CD4-positive, alpha-beta T cell treated with Interleukin-6 for 4 hours (primary cell): Measurements from ENCODE around the gene NELL2.

ENCODE experiments used
- DNase-seq: peaks from one replicate; pipeline ENCODE4 v3.0.0-alpha.2; 2020; ENCODE audit warnings: mixed read lengths

The NELL2 gene

DNA sequence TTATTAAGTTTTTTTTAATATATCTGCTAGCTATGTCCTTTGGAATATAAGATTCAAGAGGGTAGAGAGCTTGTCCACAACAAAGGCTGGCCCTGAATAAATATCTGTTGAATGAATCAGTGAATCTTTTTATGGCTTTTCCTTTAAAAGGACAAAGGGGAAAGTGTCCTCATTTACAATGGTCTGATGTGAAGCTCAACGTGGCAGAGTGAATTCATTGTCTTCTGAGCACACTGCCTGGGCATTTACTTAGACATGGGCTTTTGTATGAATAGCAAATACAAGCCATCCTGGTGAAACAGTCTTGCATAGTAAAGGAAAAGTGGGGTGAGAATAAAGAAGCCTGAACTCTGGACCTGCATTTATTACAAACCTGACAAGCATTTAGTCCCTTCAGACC is 201.2 kb downstream of the NELL2 start:
- no peak for DNase-seq

DNA sequence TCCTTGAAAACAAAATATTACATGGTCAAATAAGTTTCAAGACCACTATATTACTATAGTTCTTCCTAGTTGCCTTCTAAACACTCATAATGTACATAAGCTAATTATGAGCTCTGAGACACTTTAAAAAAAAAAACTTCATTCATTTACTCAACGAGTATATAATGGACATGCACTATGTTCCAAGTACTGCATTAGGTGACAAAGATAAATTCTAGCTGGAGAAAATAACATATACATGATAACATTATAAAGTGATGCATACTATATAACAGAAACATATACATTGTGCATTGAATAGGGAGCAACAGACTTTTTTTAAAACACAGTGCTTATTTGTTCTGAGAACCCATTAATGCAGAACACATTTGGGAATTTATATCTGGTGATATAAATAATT is 202.3 kb downstream of the NELL2 start:
- DNase-seq, result no peak

DNA sequence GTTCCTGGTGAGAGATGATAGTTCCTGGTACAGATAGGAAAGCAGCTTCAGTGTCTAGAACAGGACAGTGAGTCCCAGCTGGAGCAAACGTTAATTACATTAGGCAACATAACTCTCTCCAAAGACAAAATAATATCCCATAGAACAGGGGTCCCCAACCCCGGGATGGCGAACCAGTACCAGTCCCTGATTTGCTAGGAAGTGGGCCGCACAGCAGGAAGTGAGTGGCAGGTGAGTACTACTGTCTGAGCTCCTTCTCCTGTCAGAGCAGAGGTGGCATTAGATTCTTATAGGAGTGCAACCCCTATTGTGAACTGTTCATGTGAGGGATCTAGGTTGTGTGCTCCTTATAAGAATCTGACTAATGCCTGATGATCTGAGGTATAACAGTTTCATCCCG is 204.1 kb downstream of the NELL2 start:
- DNase-seq, result no peak

DNA sequence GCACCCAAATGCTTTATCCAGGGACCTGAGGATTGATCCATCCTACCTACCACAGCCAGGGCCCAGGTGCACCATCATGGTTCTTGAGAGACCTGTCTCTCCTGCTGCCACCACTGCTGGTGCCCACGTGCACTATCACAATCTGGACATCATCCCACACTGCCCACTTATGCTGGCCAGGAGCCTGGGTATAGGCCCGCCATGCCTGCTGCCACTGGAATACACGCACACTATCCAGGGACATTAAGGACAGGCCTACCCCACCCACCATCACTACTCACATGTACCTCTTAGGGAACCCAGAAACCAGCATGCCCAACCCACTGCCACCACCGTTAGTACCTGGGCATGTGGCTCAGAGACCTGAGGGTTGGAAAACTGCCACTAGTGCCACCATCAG is 207.7 kb downstream of the NELL2 start:
- no peak for DNase-seq

DNA sequence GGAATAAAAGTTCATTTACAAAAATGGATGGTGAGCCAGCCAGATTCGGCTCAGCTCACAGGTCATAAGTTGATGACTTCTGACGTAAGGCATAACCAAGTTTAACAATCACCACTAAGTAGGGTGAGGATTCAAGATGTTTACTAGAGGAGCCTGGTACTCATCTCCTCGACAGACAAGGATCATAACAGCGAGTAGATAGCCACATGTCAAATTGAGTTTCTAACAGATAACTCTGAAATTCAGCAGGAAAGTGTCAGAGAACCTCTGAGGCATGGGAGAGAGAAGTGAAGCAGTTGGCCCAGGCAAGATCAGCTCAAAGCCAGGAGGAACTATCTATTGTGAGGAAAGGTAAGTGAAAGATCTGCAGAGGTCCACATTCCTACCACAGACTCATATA is 208.7 kb downstream of the NELL2 start:
- DNase-seq, result no peak

DNA sequence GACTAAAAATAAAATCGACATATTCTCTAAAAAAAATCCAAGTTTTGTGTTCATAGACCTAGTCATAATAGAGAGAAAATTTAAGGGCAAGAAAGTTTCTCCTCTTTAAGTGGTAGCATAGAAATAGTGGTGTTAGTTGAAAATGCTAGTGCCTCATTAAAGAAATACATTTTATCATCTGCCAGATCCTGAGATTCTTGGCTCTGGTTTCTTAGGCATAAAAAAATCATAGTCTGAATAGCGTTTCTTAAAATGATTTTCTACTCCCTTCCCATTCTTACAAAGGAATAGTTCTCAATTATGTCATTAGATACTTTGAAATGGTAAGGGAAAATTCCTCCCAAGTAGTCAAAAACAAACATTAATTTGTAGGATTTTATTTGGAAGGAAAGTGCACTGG is 212.8 kb downstream of the NELL2 start:
- DNase-seq, result no peak

DNA sequence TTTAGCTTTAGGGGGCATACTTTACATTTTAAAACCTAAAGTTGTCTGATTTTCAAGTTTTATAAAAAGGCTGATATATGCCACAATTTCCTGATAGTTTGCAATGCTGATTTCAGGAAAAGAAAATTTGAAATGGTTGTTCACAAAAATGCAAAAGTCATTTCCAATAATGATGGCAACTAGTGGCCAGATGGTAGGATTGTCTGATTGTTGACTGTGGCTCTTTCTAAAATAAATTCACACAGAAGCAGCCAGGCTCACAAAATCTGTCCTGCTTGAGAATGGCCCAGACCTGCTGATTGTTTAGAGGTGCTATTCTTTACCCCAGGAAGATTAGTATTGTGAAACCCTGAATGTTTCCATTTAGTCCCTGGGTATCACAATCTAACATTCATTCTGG is 220.3 kb downstream of the NELL2 start:
- DNase-seq, result no peak

DNA sequence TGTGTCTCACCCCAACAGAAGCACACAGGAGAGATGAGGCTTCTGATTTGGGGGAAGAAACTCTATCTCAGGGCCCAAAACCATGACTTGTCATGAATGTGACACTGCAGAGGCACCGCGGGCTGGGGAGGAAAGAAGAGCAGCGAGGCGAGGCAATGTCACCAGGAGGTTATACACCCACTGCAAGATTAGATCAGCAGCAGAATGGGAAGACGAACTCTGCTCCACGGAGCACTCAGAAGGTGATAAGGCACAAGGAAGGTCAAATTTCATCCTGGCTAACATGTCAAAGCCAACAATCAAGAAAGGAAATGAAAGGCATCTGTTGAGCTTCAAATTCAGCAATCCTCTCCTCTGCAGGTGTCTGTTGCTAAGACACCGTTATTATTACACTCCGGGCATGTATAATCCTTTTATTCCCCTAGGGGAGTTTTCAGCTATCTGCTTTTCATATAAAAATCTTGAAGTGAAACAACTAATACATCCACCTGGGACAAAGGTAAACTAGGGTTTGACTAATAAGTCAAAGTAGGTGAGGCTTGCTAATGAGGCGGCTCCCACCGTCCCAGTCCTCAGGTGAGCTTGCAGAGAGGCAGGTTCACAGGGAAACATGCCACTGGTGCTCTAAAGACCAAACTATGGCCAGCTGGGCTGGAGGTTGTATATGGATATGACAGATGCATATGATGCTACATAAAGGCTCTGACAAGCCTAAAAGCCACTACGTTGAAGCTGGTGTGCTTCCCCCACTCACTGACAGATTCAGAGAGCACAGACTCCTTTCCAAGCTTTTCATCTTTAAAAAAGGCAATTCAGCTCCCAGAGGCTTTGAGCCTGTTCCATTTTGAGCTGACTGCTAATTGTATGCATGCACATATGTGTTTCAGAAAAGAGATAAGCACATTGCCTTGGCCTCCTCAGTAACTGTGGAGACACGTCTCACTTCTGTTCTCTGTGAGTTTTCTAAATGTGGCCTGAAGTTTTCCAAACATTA is 221.2 kb downstream of the NELL2 start:
- no peak for DNase-seq

DNA sequence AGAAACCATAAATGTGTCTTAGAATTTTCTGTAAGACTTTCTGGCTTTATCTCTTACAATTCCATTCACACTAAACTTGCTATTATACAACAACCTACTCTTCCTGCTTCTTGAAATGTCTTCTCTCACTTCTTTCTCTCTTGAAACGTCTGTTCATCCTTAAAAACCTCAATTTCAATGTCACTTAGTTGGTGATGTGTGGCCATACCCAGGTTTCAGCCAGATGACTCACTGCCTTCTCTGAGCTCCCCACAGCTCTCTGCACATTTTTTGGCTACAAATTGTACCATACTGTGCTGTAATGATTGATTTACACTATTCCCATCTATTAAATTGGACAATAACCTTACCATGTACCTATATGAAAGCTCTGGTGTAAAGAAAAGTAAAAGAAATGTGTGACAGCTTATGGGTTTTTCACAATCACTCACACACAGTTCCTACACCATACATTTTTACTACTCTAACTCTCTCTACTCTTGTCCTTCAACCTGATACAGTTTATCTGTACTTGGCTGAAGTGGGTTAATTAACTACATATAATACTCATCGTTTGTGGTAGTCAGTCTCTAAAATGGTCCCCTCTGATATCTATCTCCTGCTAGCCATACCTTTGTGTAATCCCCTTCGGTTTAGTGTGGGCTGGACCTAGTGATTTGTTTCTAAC is 222.1 kb downstream of the NELL2 start:
- DNase-seq, result no peak

DNA sequence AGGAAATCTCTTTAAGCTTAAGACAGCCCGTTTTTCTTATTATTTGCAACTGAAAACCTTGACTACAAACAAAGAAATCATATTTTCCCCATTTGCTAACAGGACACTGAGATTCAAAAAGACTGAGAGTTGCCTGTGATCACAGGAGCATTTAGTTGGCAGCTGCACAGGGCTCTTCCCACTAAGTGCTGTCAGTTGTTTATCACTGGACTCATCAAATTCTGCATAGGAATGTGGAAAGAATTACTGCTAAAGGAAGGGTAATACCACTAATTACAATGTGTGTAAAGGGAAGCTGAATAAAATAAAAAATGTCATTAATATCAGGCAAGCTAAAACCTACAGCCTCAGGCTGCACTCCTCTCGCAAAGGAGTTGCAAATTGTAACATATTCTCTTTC is 226.4 kb downstream of the NELL2 start:
- DNase-seq, result no peak

DNA sequence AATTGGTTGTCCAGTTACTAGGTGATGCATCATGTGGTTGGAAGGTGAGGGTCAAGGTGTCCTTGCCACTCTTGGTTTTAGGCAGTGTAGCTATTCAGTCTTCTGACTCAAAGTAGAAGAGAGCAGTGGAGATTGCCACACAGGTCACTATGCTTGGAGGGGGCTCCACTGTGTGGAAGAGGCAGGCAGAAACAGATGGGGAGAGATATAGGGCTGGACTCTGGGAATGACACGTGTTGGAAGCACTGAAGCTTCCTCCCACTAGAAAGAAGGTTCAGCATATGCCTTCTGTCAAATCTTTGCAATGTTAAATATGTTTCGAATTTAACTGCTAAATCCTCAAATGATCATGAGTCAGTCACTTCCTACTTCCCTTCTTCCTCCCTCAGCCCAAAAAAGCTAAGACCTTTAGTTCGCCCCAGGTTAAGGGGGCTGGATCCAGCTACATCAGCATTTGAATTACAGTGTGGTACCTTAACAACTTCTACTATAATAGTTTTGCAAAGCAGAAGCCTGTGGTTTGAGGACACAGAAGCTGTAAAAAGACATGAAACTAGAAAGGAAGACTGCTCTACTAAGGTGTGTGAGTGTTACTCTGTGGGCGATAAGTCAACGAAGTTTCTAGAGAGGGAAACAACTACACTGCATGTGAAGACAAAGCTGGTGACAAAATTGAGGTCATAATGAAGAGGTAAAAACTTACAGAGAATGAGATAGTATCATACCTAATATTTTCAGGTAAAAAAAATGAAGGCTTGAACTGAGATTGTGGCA is 228.0 kb downstream of the NELL2 start:
- no peak for DNase-seq

DNA sequence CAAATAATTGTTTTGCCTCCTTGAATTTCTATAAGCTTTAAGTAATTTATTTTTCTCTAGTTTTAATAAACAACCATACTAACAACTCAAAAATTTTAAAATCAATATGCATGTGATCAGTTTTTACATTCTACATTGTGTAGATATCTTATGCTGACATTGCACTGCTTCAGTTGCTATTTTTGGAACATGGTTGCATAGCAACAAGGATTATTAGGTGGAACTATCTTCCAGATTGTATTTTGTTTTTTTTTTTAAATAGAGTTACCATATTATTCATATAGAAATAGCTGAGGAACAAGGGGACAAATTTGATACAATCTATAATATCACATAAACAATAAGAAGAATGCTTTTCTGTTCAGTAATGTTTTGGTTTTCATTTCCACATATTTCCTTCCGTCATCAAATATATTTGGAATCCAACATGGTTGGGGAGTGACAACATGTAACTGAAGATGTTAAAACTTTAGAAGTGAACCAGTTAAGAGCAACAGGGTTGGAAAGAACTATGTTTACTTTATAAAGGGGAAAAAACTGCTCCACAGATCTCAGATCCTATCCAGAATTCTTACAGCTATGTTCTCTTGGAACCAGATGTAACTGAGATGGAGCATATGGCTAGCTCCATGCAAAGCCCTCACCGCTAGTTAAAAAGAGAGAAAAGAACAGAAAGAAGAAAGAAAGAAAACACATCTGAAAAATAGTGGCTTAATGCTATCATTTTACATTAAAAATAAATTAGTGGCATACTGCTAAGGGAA is 235.5 kb downstream of the NELL2 start:
- DNase-seq, result no peak

DNA sequence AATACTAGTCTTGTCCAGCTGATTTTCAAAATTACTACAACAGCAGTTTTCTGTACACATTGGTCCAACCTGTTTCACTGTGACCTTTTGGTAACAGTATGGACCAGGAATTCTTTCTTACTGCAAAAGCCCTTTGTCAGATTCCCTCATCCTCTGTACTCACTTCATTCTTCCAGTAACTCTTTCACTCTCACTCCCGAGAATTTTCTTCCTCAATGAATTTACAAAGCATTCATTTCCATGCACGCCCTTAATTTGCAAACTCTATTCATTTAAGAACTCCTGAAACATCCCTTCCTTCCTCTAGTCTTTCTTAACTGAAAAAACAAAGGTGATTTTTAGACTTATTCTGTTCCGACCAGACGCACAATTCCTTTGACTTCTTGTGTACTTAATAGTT is 238.2 kb downstream of the NELL2 start:
- no peak for DNase-seq

DNA sequence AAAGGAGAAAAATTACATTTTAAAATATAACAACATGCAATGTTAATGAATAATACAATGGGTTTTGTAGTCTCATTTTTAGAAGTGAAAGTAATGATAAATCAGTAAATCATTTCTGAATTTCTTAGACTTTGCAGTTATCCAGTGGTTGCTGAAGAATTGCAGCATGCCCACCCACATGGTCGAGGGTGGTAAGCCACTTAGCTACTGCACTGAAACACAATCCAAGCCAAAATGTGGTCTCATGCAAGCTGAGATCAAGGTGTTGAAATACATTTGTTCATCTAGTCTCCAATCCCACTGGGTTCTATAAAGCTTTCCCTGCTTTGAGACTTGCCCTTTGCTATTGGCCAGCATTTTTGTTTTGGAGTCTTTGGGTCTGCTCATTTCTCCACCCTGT is 247.9 kb downstream of the NELL2 start:
- no peak for DNase-seq

DNA sequence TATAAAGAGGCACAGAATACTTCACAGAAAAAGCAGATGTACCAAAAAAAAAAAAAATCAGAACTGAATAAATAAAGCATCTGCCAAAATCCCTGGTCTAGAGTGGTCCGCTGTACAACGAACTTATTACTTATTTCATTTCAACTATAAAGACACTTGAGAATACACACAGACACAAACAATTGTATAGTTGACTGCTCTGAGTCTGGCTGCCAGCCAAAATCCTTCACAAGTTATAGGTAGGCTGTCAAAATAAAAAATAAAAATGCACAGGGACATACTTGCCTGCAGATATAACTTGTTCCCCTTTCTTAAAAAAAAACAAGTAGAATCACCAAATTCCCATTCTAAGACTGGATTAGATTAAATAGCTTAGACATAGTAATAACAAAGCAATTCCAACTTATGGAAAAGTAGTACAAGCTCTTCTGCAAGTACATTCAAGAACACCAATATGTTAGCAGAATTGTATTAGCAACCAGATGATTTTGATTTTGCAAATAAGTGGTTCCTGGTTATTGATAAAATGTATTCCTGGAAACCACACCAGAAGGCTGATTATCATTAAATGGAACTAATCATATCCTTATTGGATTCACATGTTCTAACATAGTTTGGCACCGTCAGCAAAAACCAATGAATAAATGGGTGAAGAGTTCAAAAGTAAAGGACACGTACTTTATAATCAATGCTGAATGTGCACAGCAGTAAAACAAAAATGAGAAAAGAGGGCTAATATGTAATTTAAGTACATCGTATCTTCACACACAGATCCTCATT is 248.5 kb downstream of the NELL2 start:
- DNase-seq, result no peak

DNA sequence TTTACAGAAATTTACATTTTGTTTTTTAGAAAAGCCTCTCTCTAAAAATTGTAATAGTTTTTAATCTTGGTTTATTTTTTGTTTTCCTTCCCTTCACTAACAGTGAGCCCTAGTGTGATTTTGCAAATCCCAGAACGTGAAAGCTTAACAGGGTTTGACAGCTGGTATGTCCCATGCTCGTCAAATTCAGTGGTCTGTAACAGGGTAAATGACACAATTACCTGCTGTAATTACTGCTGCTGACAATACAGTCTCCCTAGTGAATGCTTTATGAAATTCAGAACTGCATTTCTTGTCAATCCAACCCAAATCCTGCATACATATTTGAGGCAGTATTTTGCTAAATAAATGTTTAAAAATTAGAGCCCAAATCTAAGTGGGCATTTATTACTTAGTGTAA is 249.2 kb downstream of the NELL2 start:
- no peak for DNase-seq

DNA sequence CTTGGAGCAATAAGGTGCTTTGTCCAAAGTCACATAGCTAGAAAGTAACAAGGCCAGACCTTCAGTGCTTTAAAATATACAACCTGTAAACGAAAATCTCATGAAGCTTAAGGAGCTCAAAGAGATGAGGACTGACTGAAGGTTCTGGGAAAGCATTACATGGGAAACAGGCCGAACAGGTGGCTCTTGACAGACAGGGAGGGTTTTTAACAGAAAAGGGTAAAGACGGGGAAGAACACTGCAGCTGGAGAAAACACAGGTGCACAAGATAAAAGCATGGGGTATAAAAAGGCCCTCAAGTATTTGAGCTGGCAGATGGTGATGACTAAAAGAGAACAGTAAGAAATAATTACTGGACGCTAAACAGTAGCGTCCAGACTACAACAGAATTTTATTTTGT is 257.2 kb downstream of the NELL2 start:
- DNase-seq, result no peak

DNA sequence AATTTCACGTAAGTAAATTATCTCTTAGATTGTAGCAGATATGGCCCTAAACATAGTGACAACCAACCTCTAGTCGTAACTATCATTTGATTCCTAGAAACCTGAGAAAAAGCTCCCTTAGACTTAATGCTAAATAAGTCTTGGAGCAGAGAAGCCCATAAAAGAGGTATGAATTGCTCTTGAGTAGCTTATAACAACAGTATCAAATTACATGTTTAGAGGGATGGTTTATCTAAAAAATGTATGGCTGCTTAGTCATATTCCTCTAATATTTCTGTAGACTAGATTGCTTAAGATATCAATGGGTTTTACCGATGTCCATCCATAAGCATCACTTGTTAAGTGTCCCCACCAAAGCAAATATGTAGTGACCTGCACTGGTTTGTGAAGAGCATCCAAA is 259.7 kb downstream of the NELL2 start:
- no peak for DNase-seq

DNA sequence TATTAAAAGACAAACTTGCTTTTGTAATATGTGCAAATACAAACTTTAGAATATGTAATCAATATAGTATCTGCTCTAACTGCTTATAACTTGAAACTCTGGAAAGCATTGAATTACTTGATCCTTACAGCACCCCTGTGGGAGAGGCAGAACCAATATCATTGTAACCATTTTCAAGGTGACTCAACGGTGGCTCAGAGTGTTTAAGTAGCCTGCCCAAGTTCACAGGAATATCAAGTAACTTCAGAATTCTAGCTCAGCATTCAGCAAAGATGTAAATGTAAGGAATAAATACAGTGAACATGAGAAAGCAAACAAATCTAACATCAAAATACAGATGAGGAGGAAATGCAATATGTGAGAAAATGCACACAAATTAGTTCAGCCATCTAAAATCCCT is 264.6 kb downstream of the NELL2 start:
- no peak for DNase-seq

DNA sequence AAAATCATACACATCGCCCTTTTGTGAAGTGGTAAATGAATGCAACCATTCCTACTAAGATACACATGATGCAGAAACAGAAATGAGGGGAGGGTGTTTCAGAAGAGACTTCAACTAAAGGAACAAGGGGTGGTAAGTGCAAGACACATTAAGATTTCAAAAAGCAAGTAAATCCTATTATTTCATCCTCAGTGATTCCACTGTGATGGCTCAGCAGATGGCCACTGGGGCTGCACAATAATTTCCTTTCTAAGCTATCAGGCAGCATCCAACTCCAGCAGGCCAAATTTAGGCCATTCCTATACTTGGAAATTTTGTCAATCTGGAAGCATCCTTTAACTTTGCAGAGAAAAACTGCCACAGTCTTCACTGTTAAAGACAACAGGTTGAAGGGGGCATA is 272.4 kb downstream of the NELL2 start:
- no peak for DNase-seq

DNA sequence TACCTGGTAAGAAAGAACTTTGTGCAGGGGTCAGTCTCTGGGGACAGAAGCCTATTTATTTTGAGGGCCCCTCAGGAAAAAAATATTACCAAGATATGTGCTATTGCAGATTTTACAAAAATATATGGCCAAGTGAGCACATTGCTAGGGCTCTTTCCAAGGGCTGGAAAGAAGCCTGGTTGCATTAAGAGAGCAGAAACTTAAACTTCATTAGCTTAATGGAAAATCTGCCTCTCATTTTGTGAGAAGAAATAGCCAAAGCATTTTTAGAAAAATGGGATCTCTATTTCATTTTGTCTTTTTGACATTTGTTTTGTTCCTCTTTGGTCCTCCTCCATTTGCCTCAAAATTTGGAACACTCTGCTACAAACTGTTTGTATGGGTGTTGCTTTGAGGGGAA is 283.5 kb downstream of the NELL2 start:
- no peak for DNase-seq

DNA sequence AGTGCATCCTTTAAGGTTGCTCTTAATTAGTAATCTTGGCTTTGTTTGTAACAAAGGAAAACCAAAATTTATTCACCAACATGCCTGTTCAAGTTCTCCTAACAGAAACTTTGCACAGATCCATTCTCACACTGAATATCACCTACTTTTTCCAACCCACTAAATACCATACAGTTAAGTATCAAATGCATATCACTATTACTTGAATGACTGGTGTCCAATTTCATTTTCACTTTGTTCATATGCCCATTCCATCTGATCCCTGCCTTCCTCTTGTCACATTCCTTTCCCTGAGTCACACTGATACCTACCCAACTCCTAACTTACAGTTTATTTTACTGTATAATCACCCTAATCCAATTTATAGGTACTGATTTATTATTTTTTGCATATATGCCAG is 286.4 kb downstream of the NELL2 start:
- DNase-seq, result no peak
